GM12891 (cell line): ENCODE results near the gene SBNO1.
A peak's percentile ranks its signal among the peaks of the same experiment; 100 is the strongest.

Source experiments
- DNase-seq: peaks from one replicate; pipeline ENCODE4 v3.0.0; 2011; ENCODE audit warnings: low spot score; ENCODE audit not compliant: insufficient read length
- FAIRE-seq: peaks from 2 replicates; lab custom pipeline; 2011; peaks lifted over from hg19 to GRCh38; lab: Jason Lieb, UNC
- PAX5 ChIP-seq: IDR thresholded peaks from 2 replicates; pipeline ENCODE4 v1.6.1; 2011; ENCODE audit warnings: low read length, moderate library complexity, mild to moderate bottlenecking; ENCODE audit not compliant: insufficient read depth, severe bottlenecking
- POLR2A ChIP-seq: IDR thresholded peaks from 2 replicates; pipeline ENCODE4 v1.6.1; 2011; ENCODE audit warnings: low read depth, low read length, control low read depth
- POLR2AphosphoS5 ChIP-seq: IDR thresholded peaks from 2 replicates; pipeline ENCODE4 v1.6.1; 2011; ENCODE audit warnings: low read depth, low read length, control low read depth
- POU2F2 ChIP-seq: IDR thresholded peaks from 2 replicates; pipeline ENCODE4 v1.6.1; 2011; ENCODE audit warnings: low read depth, mild to moderate bottlenecking, control low read depth, low read length, moderate library complexity
- SPI1 ChIP-seq: IDR thresholded peaks from 2 replicates; pipeline ENCODE4 v1.6.1; 2011; ENCODE audit warnings: low read depth, low read length, control low read depth
- TAF1 ChIP-seq: IDR thresholded peaks from 2 replicates; pipeline ENCODE4 v1.6.1; 2011; ENCODE audit warnings: low read depth, low read length, control low read depth

Gene SBNO1

DNA sequence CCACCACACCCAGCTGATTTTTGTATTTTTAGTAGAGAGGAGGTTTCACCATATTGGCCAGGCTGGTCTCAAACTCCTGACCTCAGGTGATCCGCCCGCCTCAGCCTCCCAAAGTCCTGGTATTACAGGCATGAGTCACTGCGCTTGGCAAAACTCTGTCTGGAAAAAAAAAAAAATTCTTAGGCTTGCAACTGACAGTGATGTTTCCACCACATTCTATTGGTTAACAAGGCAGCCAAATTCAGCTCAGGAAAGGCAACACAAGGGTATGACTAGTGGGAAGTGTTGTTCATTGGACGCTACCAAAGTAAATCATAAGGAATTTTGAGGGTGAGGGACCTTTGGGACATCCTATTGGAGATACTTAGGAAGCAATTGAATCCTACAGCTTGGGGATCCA lies 2.9 kb upstream of the SBNO1 start:
- TF ChIP-seq TAF1 (no peak), PAX5 (no peak), POLR2A (no peak), POLR2AphosphoS5 (no peak), SPI1 (no peak), POU2F2 (no peak)
- DNase-seq (no peak), FAIRE-seq (no peak)

DNA sequence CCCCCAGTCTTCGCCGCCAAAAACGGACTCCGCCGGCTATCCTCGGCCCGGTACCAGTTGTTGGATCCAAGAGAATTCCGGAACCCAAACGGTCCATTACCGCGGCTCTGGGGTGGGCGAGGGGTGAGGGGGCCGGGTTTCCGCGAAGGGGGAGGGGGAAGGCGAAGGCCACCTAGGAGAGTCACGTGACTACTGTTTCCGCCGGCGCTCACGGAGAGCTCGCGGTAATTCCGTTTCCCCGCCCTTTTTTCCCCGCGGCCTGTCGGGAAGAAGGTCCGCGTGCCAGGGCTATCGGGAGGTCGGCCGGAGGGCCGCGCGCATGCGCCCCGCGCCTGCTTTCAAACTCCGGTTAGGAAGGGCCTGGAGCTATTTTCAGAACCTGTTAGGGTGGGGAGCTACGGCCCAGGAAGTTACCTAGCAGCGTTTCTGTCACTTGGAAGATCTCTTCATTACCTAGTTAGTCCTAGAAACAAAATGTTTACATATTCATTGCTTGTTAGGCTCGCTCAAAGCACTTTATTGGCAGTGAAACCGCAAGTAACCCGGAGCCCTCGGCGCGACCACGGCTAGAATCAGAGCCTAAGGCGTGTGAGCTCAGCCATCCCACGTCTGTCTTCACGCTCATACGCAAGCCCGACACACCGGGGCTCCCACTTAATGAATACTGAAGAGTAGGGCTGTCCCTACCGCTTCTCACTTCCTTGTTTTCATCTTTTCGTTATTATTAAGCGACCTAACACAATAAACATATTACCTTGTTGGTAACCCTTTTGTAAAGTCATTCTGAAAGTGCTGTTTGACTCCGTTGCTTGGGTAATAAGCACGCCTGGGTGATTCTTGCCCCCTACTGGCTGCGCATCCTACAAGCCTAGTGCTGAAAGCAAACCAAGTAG lies 624 bp upstream of the SBNO1 start:
- peak; percentile 87 for DNase-seq
- FAIRE-seq: peak; percentile 91
- TF ChIP-seq POU2F2: peak; percentile 87
- peak; percentile 95 for TF ChIP-seq POLR2A
- TF ChIP-seq POLR2AphosphoS5: peak; percentile 92
- peak; percentile 99 for TF ChIP-seq SPI1
- TF ChIP-seq PAX5: peak; percentile 100
- TF ChIP-seq TAF1: peak; percentile 62; the same call in 1 of the 2 replicates

DNA sequence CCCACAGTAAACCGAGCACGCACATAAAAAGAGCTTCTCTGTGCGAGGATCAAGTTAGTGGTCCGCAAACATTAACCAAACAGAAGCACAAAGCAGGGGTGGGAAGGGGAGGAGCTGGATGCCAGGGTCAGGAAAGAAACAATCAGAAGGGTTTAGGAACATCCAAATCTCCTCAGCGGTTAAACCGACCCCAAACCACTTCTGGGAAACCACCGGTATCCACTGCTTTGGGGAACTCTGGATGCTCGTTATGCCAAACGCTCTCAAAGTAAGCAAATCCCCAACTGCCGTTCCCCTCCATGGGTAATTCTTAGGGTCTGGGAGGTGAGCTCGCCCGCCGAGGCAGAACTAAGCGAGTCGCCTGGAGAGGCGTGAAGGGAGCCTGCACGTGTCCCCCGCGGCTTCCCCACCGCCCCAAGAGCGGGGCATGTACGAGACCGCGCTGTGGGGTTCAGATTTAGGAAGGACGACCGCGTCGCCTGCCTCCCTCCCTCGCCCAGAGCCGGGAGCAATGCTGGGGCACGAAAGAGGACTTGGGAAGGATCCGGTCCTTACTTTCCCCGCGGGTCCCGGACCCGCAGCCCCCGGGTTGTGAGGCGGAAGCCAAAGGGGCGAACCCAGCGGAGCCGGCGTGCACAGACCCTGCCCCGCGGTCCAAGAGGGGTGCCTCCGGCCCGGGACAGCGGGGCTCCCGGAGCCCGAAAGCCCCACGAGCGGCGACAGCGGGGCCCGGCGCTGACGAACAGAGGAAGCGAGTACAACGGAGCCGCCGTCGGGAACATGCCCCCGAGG lies 711 bp downstream of the SBNO1 start:
- no peak for DNase-seq
- no peak for TF ChIP-seq PAX5
- no peak for TF ChIP-seq TAF1
- TF ChIP-seq POLR2AphosphoS5: 0 out of 2 replicates have a peak, but pooled peaks have one; percentile 7
- TF ChIP-seq SPI1: no peak
- FAIRE-seq: peak; percentile 28

DNA sequence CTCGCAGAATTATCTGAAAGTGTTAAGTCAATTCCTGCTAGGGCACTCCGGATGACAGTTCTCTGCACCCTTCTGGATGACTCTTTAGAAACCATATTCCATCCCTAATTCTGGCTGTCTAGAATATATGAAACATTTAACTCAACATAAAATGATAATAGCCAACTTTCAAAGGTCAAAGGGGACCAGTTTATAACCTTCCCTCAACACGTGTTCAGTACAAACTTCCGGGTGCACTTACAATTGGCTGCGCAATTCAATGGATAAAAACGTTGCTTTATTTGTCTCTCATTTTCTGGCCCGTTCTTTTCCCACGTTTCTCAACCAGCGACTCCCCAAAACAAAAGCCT lies 1.3 kb downstream of the SBNO1 start:
- FAIRE-seq (peak; percentile 28), DNase-seq (peak; percentile 22)
- no peak for TF ChIP-seq POLR2A
- TF ChIP-seq POLR2AphosphoS5: no peak
- no peak for TF ChIP-seq PAX5
- TF ChIP-seq TAF1: no peak
- TF ChIP-seq POU2F2: no peak
- TF ChIP-seq SPI1: no peak

DNA sequence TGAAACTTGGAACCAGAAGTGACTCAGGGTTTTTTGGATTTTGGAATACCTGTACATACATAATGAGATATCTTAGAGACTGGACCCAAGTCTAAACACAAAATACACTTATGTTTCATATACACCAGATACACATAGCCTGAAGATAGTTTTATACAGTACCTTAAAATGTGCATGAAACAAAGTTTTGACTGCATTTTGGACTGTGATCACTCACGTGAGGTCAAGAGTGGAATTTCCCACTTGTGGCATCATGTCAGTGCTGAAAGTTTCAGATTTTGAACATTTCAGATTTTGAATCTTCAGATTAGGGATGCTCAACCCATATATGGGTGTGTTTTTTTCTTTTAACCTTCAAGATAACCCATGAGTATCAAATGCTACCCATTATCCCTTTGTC lies 6.6 kb downstream of the SBNO1 start:
- no peak for TF ChIP-seq PAX5
- TF ChIP-seq SPI1: no peak
- no peak for TF ChIP-seq POLR2A
- no peak for TF ChIP-seq POLR2AphosphoS5
- no peak for TF ChIP-seq TAF1
- TF ChIP-seq POU2F2: no peak
- FAIRE-seq (no peak), DNase-seq (no peak)

DNA sequence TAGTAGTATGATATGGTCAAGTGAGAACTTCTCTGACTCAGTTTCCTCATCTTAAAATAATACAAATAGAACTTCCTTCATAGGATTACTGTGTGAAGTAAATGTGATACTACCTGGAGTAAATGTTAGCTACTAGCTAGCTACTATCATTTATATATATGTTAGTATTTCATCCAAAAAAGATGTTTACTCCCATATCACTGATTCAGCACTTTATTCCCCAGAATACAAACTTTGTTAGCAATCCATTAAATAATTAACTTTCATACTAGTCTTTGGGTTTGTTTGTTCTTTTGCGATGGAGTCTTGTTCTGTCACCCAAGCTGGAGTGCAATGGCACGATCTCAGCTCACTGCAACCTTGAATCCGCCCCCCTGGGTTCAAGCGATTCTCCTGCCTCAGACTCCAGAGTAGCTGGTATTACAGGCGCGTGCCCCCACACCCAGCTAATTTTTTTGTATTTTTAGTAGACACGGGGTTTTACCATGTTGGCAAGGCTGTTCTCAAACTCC lies 8.4 kb downstream of the SBNO1 start:
- FAIRE-seq: no peak
- TF ChIP-seq TAF1 (no peak), SPI1 (no peak), PAX5 (no peak), POLR2A (no peak), POU2F2 (no peak), POLR2AphosphoS5 (no peak)

DNA sequence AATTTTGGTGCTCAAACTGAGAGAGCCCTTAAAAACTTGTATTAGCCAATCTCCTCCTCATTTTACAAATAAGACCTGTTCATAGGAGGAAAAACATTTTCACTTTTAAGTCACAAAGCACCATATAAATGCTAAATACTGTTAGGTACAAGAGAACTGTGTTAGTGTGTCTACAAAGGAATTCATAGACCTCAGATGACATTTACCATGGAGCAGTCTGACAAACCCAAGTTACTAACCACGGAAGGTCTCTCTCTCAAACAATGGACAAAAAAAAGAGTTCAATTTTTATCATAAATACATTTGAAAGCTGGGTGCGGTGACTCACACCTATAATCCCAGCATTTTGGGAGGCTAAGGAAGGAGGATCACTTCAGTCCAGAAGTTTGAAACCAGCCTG lies 10.0 kb downstream of the SBNO1 start:
- FAIRE-seq (no peak), DNase-seq (no peak)
- TF ChIP-seq SPI1: no peak

More for the DNA sequence above, 8.4 kb downstream of the SBNO1 start:
- no peak for DNase-seq

DNA sequence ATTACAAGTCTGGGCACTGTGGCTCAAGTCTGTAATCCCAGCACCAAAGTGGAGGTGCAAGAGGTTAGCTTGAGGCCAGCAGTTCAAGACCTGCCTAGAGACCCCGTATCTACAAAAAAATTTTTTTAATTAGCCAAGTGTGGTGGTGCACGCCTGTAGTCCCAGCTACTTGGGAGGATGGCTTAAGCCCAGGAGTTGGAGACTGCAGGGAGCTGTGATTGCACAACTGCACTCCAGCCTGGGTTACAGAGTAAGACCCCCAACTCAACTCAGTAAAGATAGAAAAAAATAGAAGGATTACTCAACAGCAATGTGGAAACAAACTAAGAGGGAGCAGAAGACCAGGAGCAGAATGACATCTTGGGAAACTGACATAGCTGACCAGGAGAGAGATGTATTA lies 13.3 kb downstream of the SBNO1 start:
- no peak for DNase-seq
- FAIRE-seq: no peak
- TF ChIP-seq PAX5 (no peak), POU2F2 (no peak), TAF1 (no peak), POLR2AphosphoS5 (no peak), SPI1 (no peak), POLR2A (no peak)

DNA sequence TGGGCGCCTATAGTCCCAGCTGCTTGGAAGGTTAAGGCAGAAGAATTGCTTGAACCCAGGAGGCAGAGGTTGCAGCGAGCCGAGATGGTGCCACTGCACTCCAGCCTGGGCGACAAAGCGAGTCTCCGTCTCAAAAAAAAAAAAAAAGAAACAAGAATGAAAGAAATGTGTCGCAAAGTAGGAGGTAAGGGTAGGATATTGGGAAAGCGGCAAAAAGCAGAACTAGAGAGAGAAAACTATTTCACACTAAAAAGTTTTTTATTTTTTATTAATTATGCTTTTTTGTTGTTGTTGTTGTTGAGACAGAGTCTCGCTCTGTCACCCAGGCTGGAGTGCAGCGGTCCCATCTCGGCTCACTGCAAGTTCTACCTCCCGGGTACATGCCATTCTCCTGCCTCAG lies 17.7 kb downstream of the SBNO1 start:
- DNase-seq (no peak), FAIRE-seq (no peak)
- TF ChIP-seq POLR2AphosphoS5 (no peak), TAF1 (no peak), POU2F2 (no peak), SPI1 (no peak), POLR2A (no peak), PAX5 (no peak)

DNA sequence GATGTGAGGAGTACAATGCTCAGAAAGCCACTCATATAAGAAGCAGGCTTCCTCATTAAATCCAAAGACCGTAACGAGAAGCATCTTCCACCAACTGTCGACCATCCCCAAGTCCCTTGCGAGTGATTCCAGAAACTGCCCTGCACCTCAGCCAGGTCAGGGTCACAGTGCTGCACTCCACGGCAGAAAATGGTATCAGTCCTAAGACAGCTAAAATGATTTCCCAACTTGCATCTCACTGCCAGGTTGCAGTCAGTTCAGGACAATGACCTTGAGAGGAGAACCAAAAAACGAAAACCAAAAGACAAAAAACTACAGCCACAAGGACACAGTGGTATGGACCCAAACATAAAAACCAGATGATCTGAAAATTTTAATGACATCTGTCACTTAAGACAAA lies 20.6 kb downstream of the SBNO1 start:
- no peak for TF ChIP-seq POLR2A
- no peak for TF ChIP-seq SPI1
- TF ChIP-seq PAX5: no peak
- TF ChIP-seq POLR2AphosphoS5: no peak
- no peak for TF ChIP-seq POU2F2
- no peak for TF ChIP-seq TAF1
- no peak for FAIRE-seq
- no peak for DNase-seq
